Measurements from ENCODE around the gene FIGLA. TPM values are rescaled to one million over a fixed set of nuclear protein-coding genes. Genes with fewer than 3 reads are reported as not detected.
"Not testable (repeated sequence)": the region's sequence is repeated elsewhere in the genome, so short reads cannot be mapped to it uniquely, and the experiment has no call there.

Gene FIGLA
- total RNA-seq, 4 donors from 2014 or later = not detected

DNA sequence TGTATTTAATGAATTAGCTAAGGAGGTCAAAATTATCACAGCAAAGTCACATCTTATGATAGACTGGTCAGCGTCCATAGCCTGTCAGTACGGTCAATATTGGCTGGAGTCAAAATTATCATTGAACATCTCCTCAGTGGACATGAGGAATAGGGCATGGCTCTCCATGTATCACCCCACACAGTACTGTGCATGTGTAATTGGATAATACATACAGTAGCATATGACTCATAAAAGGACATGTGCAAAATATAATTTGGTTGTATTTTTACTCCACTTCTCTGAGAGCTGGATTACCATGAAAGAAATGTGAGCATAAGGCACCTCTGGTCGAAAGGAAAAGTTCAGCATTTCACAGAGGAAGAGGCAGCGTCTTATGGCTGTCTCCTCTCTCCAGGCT lies 47.4 kb downstream of the FIGLA start:
- peaks cover 5% of the 10 kb centered on the region for H3K27me3 ChIP-seq
- no peak overlapping the region for H3K27ac ChIP-seq
- no peaks in the 10 kb centered on the region for H3K4me1 ChIP-seq
- 77% methylated on average over 4 of the region's 4 CpGs for WGBS
- H3K36me3 ChIP-seq = no peaks in the 10 kb centered on the region
- no peak for DNase-seq (ENCODE audit: low spot score in 2 of 2)
- TF ChIP-seq POLR2A (IDR thresholded peaks at IDR 0.05) = no peak
- no peak for TF ChIP-seq POLR2AphosphoS5 (IDR thresholded peaks at IDR 0.05)
- TF ChIP-seq, protein P1, sequence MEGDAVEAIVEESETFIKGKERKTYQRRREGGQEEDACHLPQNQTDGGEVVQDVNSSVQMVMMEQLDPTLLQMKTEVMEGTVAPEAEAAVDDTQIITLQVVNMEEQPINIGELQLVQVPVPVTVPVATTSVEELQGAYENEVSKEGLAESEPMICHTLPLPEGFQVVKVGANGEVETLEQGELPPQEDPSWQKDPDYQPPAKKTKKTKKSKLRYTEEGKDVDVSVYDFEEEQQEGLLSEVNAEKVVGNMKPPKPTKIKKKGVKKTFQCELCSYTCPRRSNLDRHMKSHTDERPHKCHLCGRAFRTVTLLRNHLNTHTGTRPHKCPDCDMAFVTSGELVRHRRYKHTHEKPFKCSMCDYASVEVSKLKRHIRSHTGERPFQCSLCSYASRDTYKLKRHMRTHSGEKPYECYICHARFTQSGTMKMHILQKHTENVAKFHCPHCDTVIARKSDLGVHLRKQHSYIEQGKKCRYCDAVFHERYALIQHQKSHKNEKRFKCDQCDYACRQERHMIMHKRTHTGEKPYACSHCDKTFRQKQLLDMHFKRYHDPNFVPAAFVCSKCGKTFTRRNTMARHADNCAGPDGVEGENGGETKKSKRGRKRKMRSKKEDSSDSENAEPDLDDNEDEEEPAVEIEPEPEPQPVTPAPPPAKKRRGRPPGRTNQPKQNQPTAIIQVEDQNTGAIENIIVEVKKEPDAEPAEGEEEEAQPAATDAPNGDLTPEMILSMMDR (IDR thresholded peaks at IDR 0.05) = no peak
- TF ChIP-seq EP300 (IDR thresholded peaks at IDR 0.05) = no peak
- peaks cover 3% of the 10 kb centered on the region for H3K9me3 ChIP-seq
- H3K4me3 ChIP-seq = no peak overlapping the region

DNA sequence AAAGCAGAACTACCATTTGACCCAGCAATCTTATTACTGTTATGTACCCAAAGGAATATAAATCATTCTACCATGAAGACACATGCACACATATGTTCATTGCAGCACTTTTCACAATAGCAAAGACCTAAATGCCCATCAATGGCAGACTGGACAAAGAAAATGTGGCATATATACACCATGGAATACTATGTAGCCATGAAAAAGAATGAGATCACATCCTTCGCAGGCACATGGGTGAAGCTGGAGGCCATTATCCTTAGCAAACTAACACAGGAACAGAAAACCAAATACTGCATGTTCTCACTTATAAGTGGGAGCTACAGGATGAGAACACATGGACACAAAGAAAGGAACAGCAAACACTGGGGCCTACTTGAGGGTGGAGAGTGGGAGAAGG lies 51.0 kb downstream of the FIGLA start:
- H3K27me3 ChIP-seq = peaks cover 16% of the 10 kb centered on the region
- not testable (repeated sequence) for H3K9me3 ChIP-seq; H3K4me3 ChIP-seq; H3K4me1 ChIP-seq; DNase-seq (ENCODE audit: low spot score in 2 of 2); H3K36me3 ChIP-seq; H3K27ac ChIP-seq
- WGBS = 95% methylated on average over 1 of the region's 1 CpG

DNA sequence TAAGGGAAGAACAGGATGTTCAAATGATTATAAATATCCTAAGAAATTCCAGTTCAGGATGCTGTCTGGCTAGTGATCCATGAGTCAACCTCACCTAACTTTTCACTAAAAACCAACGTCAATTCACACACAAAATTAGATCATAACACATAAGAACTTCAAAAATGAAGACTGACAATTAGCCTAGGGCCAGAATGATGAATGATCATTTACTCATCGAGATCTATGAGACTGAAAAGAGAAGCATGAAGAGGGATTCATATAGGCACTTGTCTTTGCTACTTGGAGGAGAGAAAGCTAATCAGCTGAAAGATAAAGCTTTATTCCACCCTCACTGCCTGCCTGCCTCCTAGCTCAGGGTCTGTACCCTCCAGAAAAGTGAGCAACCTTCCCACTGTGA lies 52.3 kb downstream of the FIGLA start:
- TF ChIP-seq, protein P1 (IDR thresholded peaks at IDR 0.05) = no peak
- TF ChIP-seq POLR2AphosphoS5 (IDR thresholded peaks at IDR 0.05) = no peak
- no peak for TF ChIP-seq POLR2A (IDR thresholded peaks at IDR 0.05)
- Histone ChIP-seq H3K4me3 (no peak overlapping the region), H3K4me1 (no peaks in the 10 kb centered on the region), H3K27me3 (peaks cover 30% of the 10 kb centered on the region), H3K27ac (no peak overlapping the region), H3K9me3 (peaks cover 3% of the 10 kb centered on the region), H3K36me3 (no peaks in the 10 kb centered on the region)
- DNase-seq (ENCODE audit: low spot score in 2 of 2) = no peak
- 57% methylated on average over 2 of the region's 2 CpGs for WGBS

DNA sequence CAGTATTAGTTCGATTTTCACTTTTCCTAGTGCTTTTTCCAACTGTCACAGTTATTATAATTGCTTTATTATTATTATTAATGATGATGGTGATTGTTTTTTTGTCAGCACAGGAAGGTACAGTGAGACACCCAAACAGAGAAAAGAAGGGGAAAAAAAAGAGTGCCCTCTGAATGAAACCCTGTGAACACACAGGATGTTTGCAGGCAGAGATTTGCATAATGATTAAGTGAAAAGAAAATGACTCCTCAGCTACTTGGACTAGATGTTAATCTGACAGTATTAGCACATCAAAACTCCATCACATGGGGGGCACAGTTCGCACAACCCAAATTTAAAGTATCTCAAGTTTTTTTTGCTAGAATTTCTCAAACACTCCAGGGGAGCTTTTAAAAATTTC lies 55.4 kb downstream of the FIGLA start:
- TF ChIP-seq, protein P1 (IDR thresholded peaks at IDR 0.05) = no peak
- TF ChIP-seq EP300 (IDR thresholded peaks at IDR 0.05) (no peak), POLR2A (IDR thresholded peaks at IDR 0.05) (no peak), POLR2AphosphoS5 (IDR thresholded peaks at IDR 0.05) (no peak)
- no peak for DNase-seq (ENCODE audit: low spot score in 2 of 2)
- Histone ChIP-seq H3K9me3 (peaks cover 3% of the 10 kb centered on the region), H3K36me3 (no peaks in the 10 kb centered on the region), H3K27me3 (peaks cover 34% of the 10 kb centered on the region), H3K4me1 (no peaks in the 10 kb centered on the region), H3K4me3 (no peak overlapping the region), H3K27ac (no peak overlapping the region)
- WGBS = 61% methylated on average over 2 of the region's 2 CpGs

DNA sequence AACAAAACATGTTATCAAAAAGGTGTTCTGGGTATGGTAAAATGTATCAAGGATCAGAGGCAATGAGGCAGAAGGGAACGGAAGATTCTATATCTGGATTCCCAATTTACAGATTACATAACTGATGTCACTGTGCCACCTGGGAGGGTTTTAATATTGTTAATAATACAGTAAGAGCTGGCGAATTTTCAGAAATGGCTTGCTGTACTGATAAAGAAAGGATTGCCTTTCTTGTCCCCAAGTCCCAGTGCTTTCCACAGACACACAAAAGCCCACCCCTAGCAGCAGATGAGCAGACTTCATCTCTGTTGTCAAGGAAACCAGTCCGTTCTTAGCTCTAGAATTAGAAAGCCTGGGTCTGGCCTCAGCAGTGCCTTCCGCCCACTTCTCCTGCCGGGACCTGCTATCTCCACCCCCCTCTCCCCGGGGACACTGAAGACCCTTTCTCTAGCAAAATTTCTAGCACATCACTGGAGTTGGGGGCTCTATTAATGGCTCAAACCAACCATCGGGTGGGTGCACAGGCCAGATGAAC lies 56.7 kb downstream of the FIGLA start:
- TF ChIP-seq EP300 (IDR thresholded peaks at IDR 0.05) (no peak), POLR2AphosphoS5 (IDR thresholded peaks at IDR 0.05) (no peak), POLR2A (IDR thresholded peaks at IDR 0.05) (no peak)
- TF ChIP-seq, protein P1 (IDR thresholded peaks at IDR 0.05) = no peak
- Histone ChIP-seq H3K27ac (no peak overlapping the region), H3K27me3 (peaks cover 31% of the 10 kb centered on the region), H3K4me1 (no peaks in the 10 kb centered on the region), H3K9me3 (no peaks in the 10 kb centered on the region), H3K4me3 (no peak overlapping the region), H3K36me3 (no peaks in the 10 kb centered on the region)
- WGBS = 52% methylated on average over 7 of the region's 7 CpGs
- no peak for DNase-seq (ENCODE audit: low spot score in 2 of 2)

Data from suprapubic skin (tissue), 4 donors.